Measurements from ENCODE around the gene APBB2. TPM values are rescaled to one million over a fixed set of nuclear protein-coding genes. Genes with fewer than 3 reads are reported as not detected.
"Not testable (repeated sequence)": the region's sequence is repeated elsewhere in the genome, so short reads cannot be mapped to it uniquely, and the experiment has no call there.

Gene APBB2
- total and polyA plus RNA-seq, 9 donors: 27.3 to 50.6 (median 36.8) TPM

DNA sequence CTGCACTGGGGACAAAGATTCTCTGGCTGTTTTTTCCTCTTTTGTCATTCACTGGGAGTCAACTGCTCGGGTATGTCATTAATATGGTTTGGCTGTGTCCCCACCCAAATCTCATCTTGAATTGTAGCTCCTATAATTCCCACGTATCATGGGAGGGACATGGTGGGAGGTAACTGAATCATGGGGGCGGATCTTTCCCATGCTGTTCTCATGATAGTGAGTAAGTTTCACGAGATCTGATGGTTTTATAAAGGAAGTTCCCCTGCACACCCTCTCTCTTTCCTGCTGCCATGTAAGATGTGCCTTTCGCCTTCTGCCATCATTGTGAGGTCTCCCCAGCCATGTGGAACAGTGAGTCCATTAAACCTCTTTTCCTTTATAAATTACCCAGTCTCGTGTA, 294.4 kb downstream of the APBB2 start:
- not testable (repeated sequence) for DNase-seq; H3K27ac ChIP-seq (ENCODE audit: low read length); H3K27me3 ChIP-seq (ENCODE audit: control insufficient read depth, insufficient read depth, low read length); H3K4me3 ChIP-seq (ENCODE audit: low read length); H3K9me3 ChIP-seq (replicated peaks; ENCODE audit: control insufficient read depth, low read depth, low read length)
- Histone ChIP-seq H3K4me1 (ENCODE audit: control insufficient read depth, insufficient read depth, low read length) (peaks cover 15% of the 10 kb centered on the region), H3K36me3 (ENCODE audit: control insufficient read depth, insufficient read depth, low read length) (peaks cover 32% of the 10 kb centered on the region)
- WGBS (ENCODE audit: insufficient coverage): 92% methylated on average over 2 of the region's 6 CpGs

DNA sequence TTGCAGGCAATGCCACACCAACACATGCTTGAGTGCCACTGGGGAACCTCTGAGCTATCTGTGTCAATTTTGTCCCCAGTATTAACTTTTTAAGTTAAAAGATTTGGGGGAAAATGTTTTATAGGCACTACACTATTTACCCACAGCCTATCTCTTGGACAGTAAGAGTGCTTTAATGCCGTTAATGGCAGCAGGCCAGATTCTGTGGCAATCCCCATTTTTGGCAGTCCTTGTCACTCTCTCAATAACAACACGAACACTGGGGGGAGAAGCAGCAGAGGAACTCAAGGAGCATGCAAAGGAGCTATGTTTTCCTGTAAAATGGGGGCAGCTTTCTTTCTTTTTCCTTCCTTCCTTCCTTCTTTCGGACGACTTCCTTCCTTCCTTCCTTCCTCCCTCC, 296.0 kb downstream of the APBB2 start:
- Histone ChIP-seq H3K36me3 (ENCODE audit: control insufficient read depth, insufficient read depth, low read length) (peaks cover 20% of the 10 kb centered on the region), H3K27me3 (ENCODE audit: control insufficient read depth, insufficient read depth, low read length) (no peaks in the 10 kb centered on the region), H3K9me3 (replicated peaks; ENCODE audit: control insufficient read depth, low read depth, low read length) (peaks cover 3% of the 10 kb centered on the region), H3K27ac (ENCODE audit: low read length) (no peak overlapping the region), H3K4me3 (ENCODE audit: low read length) (no peak overlapping the region), H3K4me1 (ENCODE audit: control insufficient read depth, insufficient read depth, low read length) (peaks cover 15% of the 10 kb centered on the region)
- no CpG with 5 or more reads among the region's 4 CpGs for WGBS (ENCODE audit: insufficient coverage)
- DNase-seq: peak; percentile 79

DNA sequence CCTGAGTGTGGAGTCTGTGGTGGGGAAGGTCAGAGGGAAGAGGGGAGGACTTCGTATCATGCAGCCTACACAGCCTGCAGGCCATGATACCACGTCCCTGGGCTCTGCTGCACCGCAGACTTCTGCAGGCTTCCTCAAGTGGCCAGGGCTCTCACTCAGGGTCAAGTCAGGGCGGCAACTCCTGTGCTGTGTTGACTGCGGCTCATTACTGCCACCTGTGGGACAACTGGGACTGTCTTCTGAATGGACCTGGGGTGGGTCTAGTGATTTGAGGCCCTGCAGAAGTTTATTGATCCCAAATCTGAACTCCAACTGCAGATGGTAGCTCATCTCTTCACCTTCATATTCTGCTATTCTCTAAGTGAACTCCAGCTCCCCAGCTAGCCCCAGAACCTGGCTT, 297.5 kb downstream of the APBB2 start:
- Histone ChIP-seq H3K27me3 (ENCODE audit: control insufficient read depth, insufficient read depth, low read length) (no peaks in the 10 kb centered on the region), H3K9me3 (replicated peaks; ENCODE audit: control insufficient read depth, low read depth, low read length) (peaks cover 3% of the 10 kb centered on the region), H3K4me1 (ENCODE audit: control insufficient read depth, insufficient read depth, low read length) (peaks cover 15% of the 10 kb centered on the region), H3K4me3 (ENCODE audit: low read length) (no peak overlapping the region), H3K36me3 (ENCODE audit: control insufficient read depth, insufficient read depth, low read length) (peaks cover 26% of the 10 kb centered on the region), H3K27ac (ENCODE audit: low read length) (no peak overlapping the region)
- 100% methylated on average over 2 of the region's 5 CpGs for WGBS (ENCODE audit: insufficient coverage)
- no peak for DNase-seq

DNA sequence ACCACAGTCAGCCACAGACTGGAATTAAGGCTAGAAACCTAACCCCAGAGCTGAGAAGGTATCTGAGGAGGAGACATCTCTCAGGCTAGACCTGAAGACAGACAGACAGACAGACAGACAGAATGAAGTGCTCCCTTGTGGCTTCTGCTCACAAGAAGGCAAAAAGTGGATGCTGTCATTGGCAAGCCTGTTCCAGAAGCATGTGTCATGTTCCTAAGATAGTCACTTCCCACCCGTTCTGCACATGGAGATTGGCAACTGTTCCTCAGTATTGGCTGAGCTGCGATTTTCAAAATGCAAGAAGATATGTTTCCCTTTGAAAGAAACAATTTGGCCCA, 298.2 kb downstream of the APBB2 start:
- Histone ChIP-seq H3K4me1 (ENCODE audit: control insufficient read depth, insufficient read depth, low read length) (peaks cover 15% of the 10 kb centered on the region), H3K4me3 (ENCODE audit: low read length) (no peak overlapping the region)
- peak; percentile 68 for DNase-seq

DNA sequence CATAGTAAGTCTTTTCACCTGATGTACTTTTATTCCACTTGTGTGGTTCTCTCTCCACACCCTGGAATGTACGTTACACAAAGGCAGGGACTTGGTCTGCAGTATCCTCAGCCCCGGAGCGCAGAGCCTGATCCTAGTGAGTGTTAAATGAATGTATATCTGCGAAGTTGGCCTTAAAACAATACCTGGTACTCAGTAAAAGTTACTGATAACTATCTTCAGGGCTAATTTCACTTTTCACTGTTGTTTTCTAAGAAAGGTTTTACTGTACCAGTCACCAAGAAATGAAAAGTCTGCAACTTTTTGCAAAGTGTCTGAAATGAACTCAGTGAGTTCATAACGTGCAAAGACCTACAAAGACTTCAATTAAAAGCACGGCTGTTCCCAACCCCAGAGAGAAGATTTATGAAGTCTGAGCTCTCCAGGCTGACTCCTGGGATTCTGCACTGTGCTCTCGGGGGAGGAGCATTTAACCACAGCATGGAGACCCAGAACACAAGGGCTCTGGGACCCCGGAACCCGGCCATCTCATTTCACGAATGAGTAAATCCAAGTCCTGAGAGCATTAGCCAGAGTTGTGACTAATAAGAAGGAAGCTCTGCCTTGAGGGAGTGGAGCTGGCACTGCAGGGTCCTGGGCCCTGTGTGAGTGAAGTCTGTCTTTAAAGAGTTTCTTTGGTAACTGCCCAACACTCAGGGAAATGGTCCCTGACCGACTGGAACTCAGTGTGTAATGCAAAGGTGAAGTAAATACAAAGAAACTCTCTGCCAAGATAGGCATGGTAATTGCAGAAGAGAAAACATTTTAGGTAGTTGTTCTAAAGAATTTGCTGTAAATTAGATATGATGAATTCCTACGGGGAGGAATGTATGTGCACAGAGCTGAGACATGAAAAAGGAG, 298.8 kb downstream of the APBB2 start:
- peaks cover 15% of the 10 kb centered on the region for H3K4me1 ChIP-seq (ENCODE audit: control insufficient read depth, insufficient read depth, low read length)
- H3K4me3 ChIP-seq (ENCODE audit: low read length): no peak overlapping the region
- H3K36me3 ChIP-seq (ENCODE audit: control insufficient read depth, insufficient read depth, low read length): peaks cover 22% of the 10 kb centered on the region
- WGBS (ENCODE audit: insufficient coverage): 58% methylated on average over 8 of the region's 12 CpGs
- H3K27ac ChIP-seq (ENCODE audit: low read length): no peak overlapping the region
- no peak for DNase-seq
- H3K9me3 ChIP-seq (replicated peaks; ENCODE audit: control insufficient read depth, low read depth, low read length): peaks cover 3% of the 10 kb centered on the region
- no peaks in the 10 kb centered on the region for H3K27me3 ChIP-seq (ENCODE audit: control insufficient read depth, insufficient read depth, low read length)

More for the DNA sequence above, 298.2 kb downstream of the APBB2 start:
- Histone ChIP-seq H3K36me3 (ENCODE audit: control insufficient read depth, insufficient read depth, low read length) (peaks cover 25% of the 10 kb centered on the region), H3K9me3 (replicated peaks; ENCODE audit: control insufficient read depth, low read depth, low read length) (peaks cover 3% of the 10 kb centered on the region), H3K27me3 (ENCODE audit: control insufficient read depth, insufficient read depth, low read length) (no peaks in the 10 kb centered on the region), H3K27ac (ENCODE audit: low read length) (no peak overlapping the region)
- no CpG with 5 or more reads among the region's 2 CpGs for WGBS (ENCODE audit: insufficient coverage)

DNA sequence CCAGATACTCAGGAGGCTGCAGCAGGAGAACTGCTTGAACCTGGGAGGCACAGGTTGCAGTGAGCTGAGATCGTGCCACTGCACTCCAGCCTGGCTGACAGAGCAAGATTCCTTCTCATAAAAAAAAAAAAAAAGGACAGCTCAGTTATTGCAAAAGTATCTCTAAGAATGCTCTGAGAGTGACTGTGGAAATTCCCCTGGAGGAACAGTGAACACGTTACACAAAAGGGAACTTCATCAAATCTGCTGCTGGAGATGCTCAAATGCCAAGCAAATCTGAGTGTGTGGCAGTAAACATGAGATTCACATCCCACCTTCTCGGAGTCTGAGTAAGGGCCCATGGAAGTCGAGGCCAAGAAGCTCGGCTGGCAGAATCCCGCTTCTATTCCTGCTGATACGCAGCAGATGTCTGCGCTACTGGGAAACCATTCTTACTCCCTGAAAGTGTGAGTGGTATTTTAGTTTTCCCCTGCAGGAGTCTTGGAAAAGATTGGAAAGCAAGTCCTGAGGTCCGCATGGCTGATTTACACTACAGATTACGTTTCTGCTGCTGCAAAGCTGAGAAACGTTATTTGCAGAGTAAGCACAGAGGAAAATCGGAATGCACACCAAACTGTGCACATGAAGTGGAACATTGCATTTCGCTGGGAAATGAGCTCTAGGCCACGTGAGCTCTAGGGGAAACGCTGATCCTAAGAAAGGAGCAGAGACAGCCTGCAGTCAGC, 301.7 kb downstream of the APBB2 start:
- H3K4me1 ChIP-seq (ENCODE audit: control insufficient read depth, insufficient read depth, low read length): peaks cover 14% of the 10 kb centered on the region
- no peaks in the 10 kb centered on the region for H3K27me3 ChIP-seq (ENCODE audit: control insufficient read depth, insufficient read depth, low read length)
- peaks cover 31% of the 10 kb centered on the region for H3K36me3 ChIP-seq (ENCODE audit: control insufficient read depth, insufficient read depth, low read length)
- peak; percentile 43 for DNase-seq
- peaks cover 3% of the 10 kb centered on the region for H3K9me3 ChIP-seq (replicated peaks; ENCODE audit: control insufficient read depth, low read depth, low read length)
- no peak overlapping the region for H3K4me3 ChIP-seq (ENCODE audit: low read length)
- WGBS (ENCODE audit: insufficient coverage): 53% methylated on average over 12 of the region's 15 CpGs
- H3K27ac ChIP-seq (ENCODE audit: low read length): peak overlapping the region; percentile 29

DNA sequence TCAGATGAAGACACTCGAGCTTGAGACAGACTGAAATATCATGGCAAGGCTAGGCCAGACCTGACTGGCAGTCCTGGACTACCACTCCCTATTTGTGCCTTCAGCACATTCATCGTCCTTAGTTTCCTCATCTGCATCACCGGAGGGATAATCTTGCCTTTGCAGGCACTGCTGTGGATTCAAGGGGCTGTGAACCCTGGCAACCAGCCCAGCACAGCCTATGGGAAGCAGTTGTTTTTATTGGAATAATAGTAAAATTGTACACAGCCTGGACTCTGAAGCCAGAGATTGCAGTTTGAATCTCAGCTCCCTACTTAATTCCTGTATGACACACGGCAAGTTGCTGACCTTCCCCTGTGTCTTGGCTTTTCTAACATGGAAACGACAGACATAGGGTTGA, 303.6 kb downstream of the APBB2 start:
- DNase-seq: no peak
- no peak overlapping the region for H3K4me3 ChIP-seq (ENCODE audit: low read length)
- peaks cover 25% of the 10 kb centered on the region for H3K36me3 ChIP-seq (ENCODE audit: control insufficient read depth, insufficient read depth, low read length)
- H3K27ac ChIP-seq (ENCODE audit: low read length): no peak overlapping the region
- WGBS (ENCODE audit: insufficient coverage): 83% methylated on average over 3 of the region's 5 CpGs
- H3K9me3 ChIP-seq (replicated peaks; ENCODE audit: control insufficient read depth, low read depth, low read length): peaks cover 3% of the 10 kb centered on the region
- no peaks in the 10 kb centered on the region for H3K27me3 ChIP-seq (ENCODE audit: control insufficient read depth, insufficient read depth, low read length)
- H3K4me1 ChIP-seq (ENCODE audit: control insufficient read depth, insufficient read depth, low read length): peaks cover 8% of the 10 kb centered on the region

DNA sequence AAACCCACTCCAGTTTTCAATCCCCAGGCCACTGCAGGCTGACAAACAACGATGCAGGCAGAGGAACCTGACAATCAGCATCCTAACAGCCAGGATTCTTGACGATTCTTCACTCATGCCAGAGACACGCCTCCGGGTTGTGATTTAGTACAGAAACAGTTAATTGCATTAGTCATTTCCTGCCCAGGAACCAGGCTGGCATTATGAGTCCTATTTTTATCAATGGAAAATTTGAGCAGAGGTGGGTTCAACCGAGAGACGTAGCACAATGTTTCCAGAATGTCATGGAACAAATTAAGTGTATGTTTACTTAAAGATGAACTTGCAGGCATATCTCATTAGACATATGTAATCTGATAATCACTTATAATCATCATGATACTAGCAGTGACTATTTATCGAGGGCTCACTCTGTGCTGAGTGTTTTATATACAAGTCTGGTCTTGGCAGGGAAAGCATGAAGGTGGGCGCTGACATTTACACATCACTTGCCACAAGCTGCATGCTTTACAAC, 304.9 kb downstream of the APBB2 start:
- Histone ChIP-seq H3K27me3 (ENCODE audit: control insufficient read depth, insufficient read depth, low read length) (no peaks in the 10 kb centered on the region), H3K36me3 (ENCODE audit: control insufficient read depth, insufficient read depth, low read length) (peaks cover 25% of the 10 kb centered on the region), H3K9me3 (replicated peaks; ENCODE audit: control insufficient read depth, low read depth, low read length) (no peaks in the 10 kb centered on the region), H3K4me1 (ENCODE audit: control insufficient read depth, insufficient read depth, low read length) (peaks cover 11% of the 10 kb centered on the region), H3K4me3 (ENCODE audit: low read length) (no peak overlapping the region), H3K27ac (ENCODE audit: low read length) (peak overlapping the region; percentile 47)
- DNase-seq: peak; percentile 50
- 75% methylated on average over 2 of the region's 8 CpGs for WGBS (ENCODE audit: insufficient coverage)

DNA sequence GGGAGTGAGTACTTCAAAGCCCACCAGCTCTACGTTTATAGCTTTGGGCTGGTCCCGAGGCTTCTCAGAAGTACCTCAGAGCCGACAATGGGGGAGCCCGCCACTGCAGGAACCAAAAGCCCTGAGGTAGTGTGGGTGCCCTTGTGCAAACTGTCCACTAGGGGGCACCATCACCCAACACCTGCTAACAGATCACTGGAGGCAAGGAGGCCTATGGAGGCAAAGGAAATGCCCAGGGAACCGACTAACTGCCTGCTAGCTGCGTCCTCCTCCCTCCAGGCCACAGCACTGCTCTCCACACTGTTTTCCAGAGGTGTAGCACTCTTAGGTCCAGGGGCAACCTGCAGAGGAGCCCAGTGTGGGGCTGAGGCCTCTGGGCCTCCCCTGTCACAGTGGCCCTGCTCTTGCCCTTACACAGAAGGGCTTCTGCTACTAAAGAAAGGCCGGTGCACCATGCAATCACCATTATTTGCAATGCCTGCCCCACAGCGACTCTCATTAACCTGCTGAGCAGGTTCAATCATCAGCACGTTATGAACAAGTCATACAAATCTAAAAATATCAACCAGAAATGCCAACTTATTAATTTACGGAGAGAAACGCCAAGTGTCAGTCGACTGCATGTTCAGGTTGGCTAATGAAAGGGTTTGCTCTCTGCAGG, 305.5 kb downstream of the APBB2 start:
- Histone ChIP-seq H3K27ac (ENCODE audit: low read length) (peak overlapping the region; percentile 47), H3K4me1 (ENCODE audit: control insufficient read depth, insufficient read depth, low read length) (peaks cover 11% of the 10 kb centered on the region), H3K36me3 (ENCODE audit: control insufficient read depth, insufficient read depth, low read length) (peaks cover 25% of the 10 kb centered on the region), H3K9me3 (replicated peaks; ENCODE audit: control insufficient read depth, low read depth, low read length) (no peaks in the 10 kb centered on the region), H3K27me3 (ENCODE audit: control insufficient read depth, insufficient read depth, low read length) (no peaks in the 10 kb centered on the region), H3K4me3 (ENCODE audit: low read length) (no peak overlapping the region)
- 44% methylated on average over 5 of the region's 12 CpGs for WGBS (ENCODE audit: insufficient coverage)
- DNase-seq: peak; percentile 69

DNA sequence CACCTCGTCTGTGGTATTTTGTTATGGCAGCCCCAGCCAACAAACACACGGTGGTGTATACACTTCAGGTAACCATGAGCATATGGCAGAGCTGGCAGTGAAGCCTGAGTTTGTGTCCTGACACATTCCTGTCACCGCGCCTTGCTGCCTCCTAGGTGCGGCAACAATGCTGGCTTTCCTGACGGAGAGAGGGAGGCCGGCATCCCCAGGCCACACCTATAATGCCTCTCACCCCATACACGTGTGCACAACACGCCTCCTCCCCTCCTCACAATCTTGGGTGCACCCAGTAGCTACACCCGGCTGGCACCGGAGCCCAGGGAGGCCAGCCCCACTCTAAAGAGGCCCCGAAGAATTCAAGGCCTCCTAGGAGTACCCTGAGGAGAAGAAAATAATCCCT, 306.0 kb downstream of the APBB2 start:
- no peak overlapping the region for H3K27ac ChIP-seq (ENCODE audit: low read length)

More for the DNA sequence above, 306.0 kb downstream of the APBB2 start:
- Histone ChIP-seq H3K4me3 (ENCODE audit: low read length) (no peak overlapping the region), H3K27me3 (ENCODE audit: control insufficient read depth, insufficient read depth, low read length) (no peaks in the 10 kb centered on the region), H3K9me3 (replicated peaks; ENCODE audit: control insufficient read depth, low read depth, low read length) (no peaks in the 10 kb centered on the region), H3K4me1 (ENCODE audit: control insufficient read depth, insufficient read depth, low read length) (peaks cover 11% of the 10 kb centered on the region), H3K36me3 (ENCODE audit: control insufficient read depth, insufficient read depth, low read length) (peaks cover 25% of the 10 kb centered on the region)
- WGBS (ENCODE audit: insufficient coverage): 86% methylated on average over 6 of the region's 12 CpGs
- DNase-seq: no peak

Measured in muscle of leg (tissue), 11 donors.